ENCODE measurements around the gene TARP.
"Not testable (repeated sequence)": the region's sequence is repeated elsewhere in the genome, so short reads cannot be mapped to it uniquely, and the experiment has no call there.

The TARP gene

GRCh38 chr7:38291117-38291647 lies 17.7 kb upstream of the TARP start:
- Mint-ChIP-seq H3K4me3 (no peak overlapping the region), H3K36me3 (ENCODE audit: low read depth) (no peaks in the 10 kb centered on the region), H3K27ac (no peak overlapping the region), H3K9me3 (no peaks in the 10 kb centered on the region), H3K4me1 (ENCODE audit: low read depth) (peaks cover 7% of the 10 kb centered on the region), H3K27me3 (no peaks in the 10 kb centered on the region)
- intact Hi-C loops (cut with micrococcal nuclease): no loop called here

- no peak overlapping the region for H3K27ac Mint-ChIP-seq
- intact Hi-C loops (cut with micrococcal nuclease): no loop called here
- H3K4me3 Mint-ChIP-seq: no peak overlapping the region
Observed at GRCh38 chr7:38284553-38284952, 11.1 kb upstream of the TARP start.

GRCh38 chr7:38283809-38284208 lies 10.4 kb upstream of the TARP start:
- H3K4me1 Mint-ChIP-seq (ENCODE audit: low read depth): peaks cover 42% of the 10 kb centered on the region
- H3K27me3 Mint-ChIP-seq: peaks cover 29% of the 10 kb centered on the region
- no peaks in the 10 kb centered on the region for H3K9me3 Mint-ChIP-seq
- no peak overlapping the region for H3K27ac Mint-ChIP-seq
- no peak overlapping the region for H3K4me3 Mint-ChIP-seq
- intact Hi-C loops (cut with micrococcal nuclease): no loop called here
- no peaks in the 10 kb centered on the region for H3K36me3 Mint-ChIP-seq (ENCODE audit: low read depth)

More at GRCh38 chr7:38284553-38284952, 11.1 kb upstream of the TARP start:
- Mint-ChIP-seq H3K27me3 (peaks cover 29% of the 10 kb centered on the region), H3K4me1 (ENCODE audit: low read depth) (peaks cover 44% of the 10 kb centered on the region), H3K36me3 (ENCODE audit: low read depth) (no peaks in the 10 kb centered on the region), H3K9me3 (no peaks in the 10 kb centered on the region)

- Mint-ChIP-seq H3K9me3 (no peaks in the 10 kb centered on the region), H3K4me1 (ENCODE audit: low read depth) (peaks cover 37% of the 10 kb centered on the region), H3K27me3 (peaks cover 29% of the 10 kb centered on the region), H3K4me3 (no peak overlapping the region), H3K27ac (no peak overlapping the region), H3K36me3 (ENCODE audit: low read depth) (no peaks in the 10 kb centered on the region)
- intact Hi-C loops (cut with micrococcal nuclease): no loop called here
Observed at GRCh38 chr7:38283107-38283506, 9.7 kb upstream of the TARP start.

- intact Hi-C loops (cut with micrococcal nuclease): no loop called here
- Mint-ChIP-seq H3K9me3 (no peaks in the 10 kb centered on the region), H3K4me1 (ENCODE audit: low read depth) (peaks cover 42% of the 10 kb centered on the region), H3K27me3 (peaks cover 29% of the 10 kb centered on the region), H3K4me3 (no peak overlapping the region), H3K36me3 (ENCODE audit: low read depth) (no peaks in the 10 kb centered on the region), H3K27ac (no peak overlapping the region)
Observed at GRCh38 chr7:38282081-38282480, 8.6 kb upstream of the TARP start.

GRCh38 chr7:38281266-38281665 lies 7.8 kb upstream of the TARP start:
- H3K4me3 Mint-ChIP-seq: no peak overlapping the region
- H3K27me3 Mint-ChIP-seq: peaks cover 29% of the 10 kb centered on the region
- no peaks in the 10 kb centered on the region for H3K36me3 Mint-ChIP-seq (ENCODE audit: low read depth)
- H3K27ac Mint-ChIP-seq: no peak overlapping the region
- peaks cover 50% of the 10 kb centered on the region for H3K4me1 Mint-ChIP-seq (ENCODE audit: low read depth)
- H3K9me3 Mint-ChIP-seq: no peaks in the 10 kb centered on the region
- intact Hi-C loops (cut with micrococcal nuclease): no loop called here

GRCh38 chr7:38280707-38281106 lies 7.3 kb upstream of the TARP start:
- no peaks in the 10 kb centered on the region for H3K36me3 Mint-ChIP-seq (ENCODE audit: low read depth)
- H3K4me3 Mint-ChIP-seq: no peak overlapping the region
- H3K4me1 Mint-ChIP-seq (ENCODE audit: low read depth): peaks cover 56% of the 10 kb centered on the region
- intact Hi-C loops (cut with micrococcal nuclease): no loop called here
- no peaks in the 10 kb centered on the region for H3K9me3 Mint-ChIP-seq
- peaks cover 29% of the 10 kb centered on the region for H3K27me3 Mint-ChIP-seq
- no peak overlapping the region for H3K27ac Mint-ChIP-seq

GRCh38 chr7:38280000-38280399 lies 6.6 kb upstream of the TARP start:
- Mint-ChIP-seq H3K4me3 (no peak overlapping the region), H3K27ac (no peak overlapping the region), H3K36me3 (ENCODE audit: low read depth) (no peaks in the 10 kb centered on the region), H3K27me3 (peaks cover 32% of the 10 kb centered on the region), H3K4me1 (ENCODE audit: low read depth) (peaks cover 51% of the 10 kb centered on the region), H3K9me3 (no peaks in the 10 kb centered on the region)
- intact Hi-C loops (cut with micrococcal nuclease): loop anchor here (5.0 kb wide), 1 partner anchor 32 kb away; no protein-coding TSS in a partner anchor

GRCh38 chr7:38276096-38276877 lies 2.9 kb upstream of the TARP start:
- intact Hi-C loops (cut with micrococcal nuclease): loop anchor here (5.0 kb wide), 1 partner anchor 36 kb away; no protein-coding TSS in a partner anchor
- peaks cover 7% of the 10 kb centered on the region for H3K27me3 Mint-ChIP-seq
- H3K9me3 Mint-ChIP-seq: no peaks in the 10 kb centered on the region
- H3K36me3 Mint-ChIP-seq (ENCODE audit: low read depth): no peaks in the 10 kb centered on the region
- H3K4me1 Mint-ChIP-seq (ENCODE audit: low read depth): peaks cover 22% of the 10 kb centered on the region
- peak overlapping the region; percentile 60 for H3K27ac Mint-ChIP-seq
- H3K4me3 Mint-ChIP-seq: peak overlapping the region; percentile 9

GRCh38 chr7:38274927-38275620 lies 1.6 kb upstream of the TARP start:
- intact Hi-C loops (cut with micrococcal nuclease): loop anchor here (5.0 kb wide), 1 partner anchor 37 kb away; no protein-coding TSS in a partner anchor
- Mint-ChIP-seq H3K9me3 (no peaks in the 10 kb centered on the region), H3K4me1 (ENCODE audit: low read depth) (peaks cover 24% of the 10 kb centered on the region), H3K27ac (no peak overlapping the region), H3K27me3 (peaks cover 4% of the 10 kb centered on the region), H3K36me3 (ENCODE audit: low read depth) (no peaks in the 10 kb centered on the region), H3K4me3 (no peak overlapping the region)

GRCh38 chr7:38274486-38274885 lies 1.1 kb upstream of the TARP start:
- Mint-ChIP-seq H3K36me3 (ENCODE audit: low read depth) (no peaks in the 10 kb centered on the region), H3K27me3 (peaks cover 3% of the 10 kb centered on the region), H3K4me1 (ENCODE audit: low read depth) (peaks cover 24% of the 10 kb centered on the region), H3K27ac (no peak overlapping the region), H3K4me3 (no peak overlapping the region), H3K9me3 (no peaks in the 10 kb centered on the region)
- intact Hi-C loops (cut with micrococcal nuclease): no loop called here

GRCh38 chr7:38270405-38270804 lies 3.0 kb downstream of the TARP start:
- H3K27ac Mint-ChIP-seq; H3K27me3 Mint-ChIP-seq; H3K36me3 Mint-ChIP-seq (ENCODE audit: low read depth); intact Hi-C loops (cut with micrococcal nuclease); H3K9me3 Mint-ChIP-seq; H3K4me3 Mint-ChIP-seq; H3K4me1 Mint-ChIP-seq (ENCODE audit: low read depth): not testable (repeated sequence)

- H3K27ac Mint-ChIP-seq; H3K4me1 Mint-ChIP-seq (ENCODE audit: low read depth); H3K36me3 Mint-ChIP-seq (ENCODE audit: low read depth); intact Hi-C loops (cut with micrococcal nuclease); H3K4me3 Mint-ChIP-seq; H3K27me3 Mint-ChIP-seq; H3K9me3 Mint-ChIP-seq: not testable (repeated sequence)
Observed at GRCh38 chr7:38269704-38270346, 3.6 kb downstream of the TARP start.

- H3K27me3 Mint-ChIP-seq; H3K4me1 Mint-ChIP-seq (ENCODE audit: low read depth); H3K4me3 Mint-ChIP-seq; H3K36me3 Mint-ChIP-seq (ENCODE audit: low read depth); H3K9me3 Mint-ChIP-seq; intact Hi-C loops (cut with micrococcal nuclease); H3K27ac Mint-ChIP-seq: not testable (repeated sequence)
Observed at GRCh38 chr7:38265958-38266357, 7.5 kb downstream of the TARP start.
